GM10266 (cell line): Measurements from ENCODE around the gene CORO2A.

ENCODE experiments used
- DNase-seq: peaks from one replicate; pipeline ENCODE4 v3.0.0; 2012; ENCODE audit errors: extremely low spot score
- TF ChIP-seq, protein P1 (sequence below): IDR thresholded peaks from 2 replicates; pipeline ENCODE4 v1.5.1; 2012; ENCODE audit warnings: mild to moderate bottlenecking, low read depth; ENCODE audit not compliant: control insufficient read depth, insufficient read depth; ENCODE audit errors: missing control alignments

The CORO2A gene

DNA sequence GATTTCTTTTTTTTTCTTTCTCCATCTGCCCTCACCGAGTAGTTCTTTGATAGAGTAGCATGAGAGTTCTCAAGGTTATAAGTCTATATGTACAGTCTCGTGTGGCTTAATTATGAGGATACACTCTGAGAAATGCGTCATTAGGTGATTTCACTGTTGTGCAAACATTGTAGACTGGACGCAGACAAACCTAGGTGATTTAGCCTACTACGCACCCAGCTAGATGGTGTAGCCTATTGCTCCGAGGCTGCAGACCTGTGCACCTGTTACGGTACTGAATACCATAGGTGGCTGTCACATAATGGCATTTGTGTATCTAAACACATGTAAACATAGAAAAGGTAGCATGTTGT lies 26.9 kb upstream of the CORO2A start:
- DNase-seq: no peak
- TF ChIP-seq, protein P1, sequence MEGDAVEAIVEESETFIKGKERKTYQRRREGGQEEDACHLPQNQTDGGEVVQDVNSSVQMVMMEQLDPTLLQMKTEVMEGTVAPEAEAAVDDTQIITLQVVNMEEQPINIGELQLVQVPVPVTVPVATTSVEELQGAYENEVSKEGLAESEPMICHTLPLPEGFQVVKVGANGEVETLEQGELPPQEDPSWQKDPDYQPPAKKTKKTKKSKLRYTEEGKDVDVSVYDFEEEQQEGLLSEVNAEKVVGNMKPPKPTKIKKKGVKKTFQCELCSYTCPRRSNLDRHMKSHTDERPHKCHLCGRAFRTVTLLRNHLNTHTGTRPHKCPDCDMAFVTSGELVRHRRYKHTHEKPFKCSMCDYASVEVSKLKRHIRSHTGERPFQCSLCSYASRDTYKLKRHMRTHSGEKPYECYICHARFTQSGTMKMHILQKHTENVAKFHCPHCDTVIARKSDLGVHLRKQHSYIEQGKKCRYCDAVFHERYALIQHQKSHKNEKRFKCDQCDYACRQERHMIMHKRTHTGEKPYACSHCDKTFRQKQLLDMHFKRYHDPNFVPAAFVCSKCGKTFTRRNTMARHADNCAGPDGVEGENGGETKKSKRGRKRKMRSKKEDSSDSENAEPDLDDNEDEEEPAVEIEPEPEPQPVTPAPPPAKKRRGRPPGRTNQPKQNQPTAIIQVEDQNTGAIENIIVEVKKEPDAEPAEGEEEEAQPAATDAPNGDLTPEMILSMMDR: no peak

DNA sequence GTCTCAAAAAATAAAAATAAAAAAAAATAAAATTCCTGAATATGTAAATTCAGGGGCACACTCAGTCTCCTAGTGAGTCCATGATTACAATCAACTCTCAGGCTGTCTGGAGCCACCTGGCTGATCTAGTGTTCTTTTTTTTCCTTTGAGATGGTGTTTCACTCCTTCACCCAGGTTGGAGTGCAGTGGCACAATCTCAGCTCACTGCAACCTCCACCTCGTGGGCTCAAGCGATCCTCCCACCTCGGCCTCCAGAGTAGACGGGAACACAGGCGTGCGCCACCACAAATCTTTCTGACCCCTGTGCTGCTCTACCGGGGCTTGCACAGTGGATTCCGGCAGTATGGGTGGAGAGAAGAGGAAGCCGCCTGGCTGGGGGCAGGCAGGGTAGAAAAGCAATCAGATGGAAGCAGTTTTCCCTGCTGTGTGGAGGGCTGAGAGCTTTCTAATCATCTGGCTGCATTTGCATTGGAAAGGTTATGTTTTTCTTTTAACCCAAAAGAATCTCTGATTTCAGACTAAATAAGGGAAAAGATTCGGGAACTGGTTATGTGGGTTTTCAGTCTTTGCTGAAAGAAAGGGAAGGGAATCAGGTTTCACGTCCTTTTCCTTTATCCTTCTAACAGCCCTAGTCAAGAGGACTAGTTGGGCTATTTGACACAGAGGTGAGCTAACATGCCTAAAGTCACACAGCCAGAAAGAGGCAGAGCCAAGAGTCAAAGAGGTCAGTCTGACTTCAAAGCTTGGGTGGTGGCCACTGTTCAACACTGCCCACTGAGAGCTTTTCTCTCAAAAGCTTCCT lies 26.3 kb upstream of the CORO2A start:
- no peak for DNase-seq

DNA sequence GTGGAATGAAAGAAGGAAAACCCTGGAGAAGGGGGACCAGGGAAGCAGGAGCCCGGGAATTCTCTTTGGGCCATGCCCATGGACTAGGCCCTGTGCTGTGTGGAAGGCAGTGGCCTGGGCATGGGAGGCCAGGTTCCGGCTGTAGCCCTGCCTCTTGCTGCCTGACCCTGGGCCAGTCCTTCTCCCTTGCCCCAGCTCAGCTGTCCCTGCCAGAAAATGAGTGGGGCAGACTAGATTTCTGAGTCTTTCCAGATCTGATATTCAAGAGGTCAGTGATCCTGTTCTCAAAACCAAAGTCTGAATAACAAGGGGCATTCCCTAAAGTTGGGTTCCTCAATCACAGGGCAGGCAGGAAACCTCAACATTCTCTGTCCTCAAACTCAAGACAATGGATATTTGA lies 24.8 kb upstream of the CORO2A start:
- TF ChIP-seq, protein P1: no peak
- DNase-seq: no peak

More for the DNA sequence above, 26.3 kb upstream of the CORO2A start:
- TF ChIP-seq, protein P1: no peak

DNA sequence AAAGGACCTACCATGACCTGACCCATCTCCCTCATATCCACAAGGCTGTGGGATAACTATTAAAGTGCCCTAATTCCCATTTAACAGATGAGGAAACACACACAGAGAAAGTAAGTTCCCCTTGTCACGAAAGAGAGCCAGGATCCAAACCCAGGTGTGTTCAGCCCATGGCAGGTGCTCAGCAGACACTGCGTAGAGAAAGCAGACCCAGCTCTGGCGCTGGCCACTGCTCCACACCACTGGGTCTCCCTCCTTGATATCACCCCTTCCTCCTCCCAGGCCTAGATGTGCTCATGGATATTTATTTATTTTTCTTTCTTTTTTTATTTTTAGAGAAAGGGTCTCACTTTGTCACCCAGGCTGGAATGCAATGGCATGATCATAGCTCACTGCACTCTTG lies 24.0 kb upstream of the CORO2A start:
- DNase-seq: no peak
- TF ChIP-seq, protein P1: no peak

DNA sequence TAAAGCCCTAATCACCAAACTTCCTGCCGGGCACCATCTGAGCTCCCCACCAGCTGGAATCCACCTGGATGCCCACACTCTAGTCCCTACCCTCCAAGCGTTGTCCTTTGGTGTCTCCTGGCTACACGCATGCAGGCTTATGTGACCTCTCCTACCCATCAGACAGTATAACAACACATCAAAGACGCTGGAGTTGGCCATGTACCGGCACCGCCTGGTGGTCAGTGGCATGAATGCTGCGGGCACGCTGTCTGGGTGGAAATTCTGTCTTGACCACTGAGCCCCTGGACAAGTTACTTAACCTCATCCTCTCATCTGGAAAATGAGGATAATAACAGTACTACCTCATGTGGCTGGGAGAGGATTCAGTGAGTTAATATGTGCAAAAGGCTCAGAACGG lies 23.4 kb upstream of the CORO2A start:
- DNase-seq: no peak
- TF ChIP-seq, protein P1: peak; percentile 32

DNA sequence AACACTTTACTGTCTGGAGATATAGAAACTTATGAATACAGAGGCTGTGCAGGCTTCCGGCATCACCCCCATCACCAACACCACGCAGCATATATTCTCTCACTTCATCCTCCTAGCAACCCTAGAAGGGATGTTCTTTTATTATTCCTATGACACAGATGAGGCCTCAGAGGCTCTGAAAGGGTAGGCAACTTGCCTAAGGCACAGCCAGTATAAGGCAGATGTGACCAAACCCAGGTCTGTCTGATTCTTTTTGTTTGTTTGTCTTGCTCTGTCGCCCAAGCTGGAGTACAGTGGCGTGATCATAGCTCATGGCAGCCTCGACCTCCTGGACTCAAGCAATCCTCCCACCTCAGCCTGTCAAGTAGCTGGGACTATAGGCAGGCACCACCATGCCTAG lies 22.8 kb upstream of the CORO2A start:
- DNase-seq: no peak
- TF ChIP-seq, protein P1: no peak

DNA sequence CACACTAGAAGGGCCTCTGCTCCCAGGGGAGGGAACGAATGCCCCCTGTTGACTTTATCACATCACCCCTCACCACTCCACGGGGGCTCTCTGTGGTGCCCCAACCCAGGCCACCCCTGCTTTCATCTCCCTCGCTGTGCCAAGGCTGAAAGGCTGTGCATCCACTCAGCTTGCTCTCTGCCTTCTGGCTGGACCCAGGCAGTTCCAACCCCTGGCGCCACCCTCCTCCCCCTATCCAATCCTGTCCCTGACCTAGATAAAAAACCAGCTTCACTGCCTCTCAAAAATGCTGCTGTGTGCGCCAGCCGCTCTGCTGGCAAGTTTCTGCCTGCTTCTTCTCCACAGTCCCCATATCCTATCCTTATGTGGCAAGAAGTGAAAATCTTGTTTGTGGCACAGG lies 22.4 kb upstream of the CORO2A start:
- TF ChIP-seq, protein P1: no peak
- DNase-seq: no peak
